ENCODE measurements around the gene TMEM52B.
"Not testable (repeated sequence)": the region's sequence is repeated elsewhere in the genome, so short reads cannot be mapped to it uniquely, and the experiment has no call there.

Gene TMEM52B

GRCh38 chr12:10211940-10212738 lies 33.3 kb downstream of the TMEM52B start:
- peak; percentile 75 for DNase-seq (ENCODE audit: low read depth, low spot score)

DNA sequence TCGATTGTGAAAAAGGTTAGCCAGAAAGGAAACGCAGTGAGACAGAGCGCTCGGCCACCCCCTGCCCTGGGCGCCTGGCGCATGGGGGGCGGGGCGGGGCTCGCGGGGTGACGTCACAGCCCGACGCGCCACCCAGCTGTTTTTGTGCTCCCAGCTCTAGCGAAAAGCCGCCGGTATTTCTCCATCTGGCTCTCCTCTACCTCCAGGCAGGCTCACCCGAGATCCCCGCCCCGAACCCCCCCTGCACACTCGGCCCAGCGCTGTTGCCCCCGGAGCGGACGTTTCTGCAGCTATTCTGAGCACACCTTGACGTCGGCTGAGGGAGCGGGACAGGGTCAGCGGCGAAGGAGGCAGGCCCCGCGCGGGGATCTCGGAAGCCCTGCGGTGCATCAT lies 33.9 kb downstream of the TMEM52B start, which contains the start of gene GABARAPL1:
Gene GABARAPL1, plus strand, starts transcription at position 139 of the 393 bp plus-strand sequence. Its CDS starts 253 bp downstream, at position 392.
- peak; percentile 51 for DNase-seq (ENCODE audit: low read depth, low spot score)

GRCh38 chr12:10213168-10214135 lies 34.6 kb downstream of the TMEM52B start:
- DNase-seq (ENCODE audit: low read depth, low spot score), result peak; percentile 63

DNA sequence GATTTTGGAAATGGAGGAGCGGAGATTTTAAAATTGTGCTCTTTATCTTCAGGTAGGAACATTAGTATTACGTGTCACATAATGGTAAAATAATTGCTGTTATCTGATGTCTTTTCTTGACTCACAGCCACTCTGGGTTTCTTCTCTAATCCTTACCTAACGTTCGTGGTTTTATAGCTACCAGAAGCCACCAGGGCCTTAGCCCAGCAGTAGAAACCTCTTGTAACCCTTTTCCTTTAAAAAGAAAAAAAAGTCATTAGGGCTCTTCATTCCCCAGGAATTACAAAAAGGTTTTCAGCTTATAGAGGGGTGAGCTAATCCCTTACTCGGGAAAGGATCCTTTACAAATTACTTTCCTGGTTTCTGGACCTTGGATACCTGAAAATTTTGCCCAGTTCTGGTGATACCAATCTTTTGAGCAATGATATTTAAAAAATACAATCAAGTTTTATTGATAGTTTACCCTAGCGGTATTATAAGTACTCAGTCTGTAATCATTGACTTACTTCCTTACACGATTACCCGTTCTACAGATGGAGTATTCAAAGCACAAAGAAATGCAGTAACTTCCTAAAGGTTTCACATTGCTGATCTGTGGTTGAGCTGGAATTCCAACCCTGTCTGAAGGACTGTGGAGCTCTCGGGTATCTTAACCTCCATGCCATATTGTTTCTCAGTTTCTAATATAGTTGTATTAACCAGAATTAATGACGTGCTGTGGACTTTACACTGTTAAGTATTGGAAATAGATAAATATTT lies 35.5 kb downstream of the TMEM52B start:
- DNase-seq (ENCODE audit: low read depth, low spot score), result no peak

- DNase-seq (ENCODE audit: low read depth, low spot score), result no peak
Measured at GRCh38 chr12:10214895-10215267, 36.0 kb downstream of the TMEM52B start.

DNA sequence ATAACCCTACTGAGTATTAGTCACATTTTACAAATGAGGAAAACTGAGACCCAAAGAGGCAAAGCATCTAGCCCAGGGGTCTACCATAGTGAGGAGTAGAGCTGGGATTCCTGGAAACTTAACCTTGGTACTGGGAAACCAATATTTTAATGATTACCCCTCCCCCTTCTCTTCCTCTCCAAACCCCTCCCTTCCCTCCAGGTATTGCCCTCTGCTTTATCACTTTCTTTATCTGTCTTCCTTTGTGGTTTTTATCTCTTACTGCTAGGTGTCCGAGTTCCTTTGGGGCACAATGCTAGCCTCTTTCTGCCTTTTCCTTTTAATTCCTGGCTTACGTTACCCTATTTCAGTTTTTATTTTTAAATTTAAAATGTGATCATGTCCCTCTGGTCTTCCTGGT lies 36.6 kb downstream of the TMEM52B start:
- no peak for DNase-seq (ENCODE audit: low read depth, low spot score)

DNA sequence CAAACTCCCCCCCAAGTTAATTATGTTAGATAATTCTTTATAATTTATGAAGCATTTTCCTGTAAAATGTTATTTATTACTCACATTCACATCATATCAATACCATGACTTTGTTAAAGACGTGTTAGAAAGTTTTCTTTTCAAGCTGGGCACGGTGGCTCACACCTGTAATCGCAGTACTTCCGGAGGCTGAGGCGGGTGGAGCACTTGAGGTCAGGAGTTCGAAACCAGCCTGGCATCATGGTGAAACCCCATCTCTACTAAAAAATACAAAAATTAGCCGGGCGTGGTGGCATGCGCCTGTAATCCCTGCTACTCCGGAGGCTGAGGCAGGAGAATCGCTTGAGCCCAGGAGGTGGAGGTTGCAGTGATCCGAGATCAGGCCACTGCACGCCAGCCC lies 37.1 kb downstream of the TMEM52B start:
- DNase-seq (ENCODE audit: low read depth, low spot score), result not testable (repeated sequence)

GRCh38 chr12:10218021-10218420 lies 39.2 kb downstream of the TMEM52B start:
- no peak for DNase-seq (ENCODE audit: low read depth, low spot score)

DNA sequence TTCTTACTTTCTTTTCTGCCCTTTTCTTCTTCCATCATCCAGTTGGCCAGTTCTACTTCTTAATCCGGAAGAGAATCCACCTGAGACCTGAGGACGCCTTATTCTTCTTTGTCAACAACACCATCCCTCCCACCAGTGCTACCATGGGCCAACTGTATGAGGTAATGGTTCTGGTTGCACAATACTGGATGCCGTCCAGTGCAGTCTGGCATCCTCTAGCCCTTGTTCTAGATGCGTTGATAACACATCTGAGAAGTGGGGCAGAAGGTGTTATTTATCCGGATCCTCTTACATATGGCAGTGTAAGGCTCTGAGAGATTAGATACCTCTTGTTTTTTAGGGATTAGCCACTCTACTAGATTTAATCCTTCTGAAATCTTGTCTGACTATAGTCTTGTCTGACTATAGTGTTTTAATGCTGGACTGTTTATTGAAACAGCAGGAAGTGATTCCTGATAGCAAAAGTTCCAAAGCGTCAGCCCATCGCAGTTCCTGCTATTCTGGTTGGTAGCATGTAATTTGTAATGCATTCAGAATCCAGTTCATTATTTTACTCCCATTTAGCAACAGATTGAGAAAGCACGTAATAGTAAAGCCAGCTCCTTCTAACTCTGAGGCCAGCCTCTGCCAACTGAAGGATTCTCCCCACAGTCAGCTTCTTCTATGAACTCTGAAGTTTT lies 41.7 kb downstream of the TMEM52B start:
- DNase-seq (ENCODE audit: low read depth, low spot score), result no peak

DNA sequence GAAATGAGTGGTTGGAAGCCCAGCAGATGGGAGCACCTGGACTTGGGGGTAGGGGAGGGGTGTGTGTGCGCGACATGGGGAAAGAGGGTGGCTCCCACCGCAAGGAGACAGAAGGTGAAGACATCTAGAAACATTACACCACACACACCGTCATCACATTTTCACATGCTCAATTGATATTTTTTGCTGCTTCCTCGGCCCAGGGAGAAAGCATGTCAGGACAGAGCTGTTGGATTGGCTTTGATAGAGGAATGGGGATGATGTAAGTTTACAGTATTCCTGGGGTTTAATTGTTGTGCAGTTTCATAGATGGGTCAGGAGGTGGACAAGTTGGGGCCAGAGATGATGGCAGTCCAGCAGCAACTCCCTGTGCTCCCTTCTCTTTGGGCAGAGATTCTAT lies 43.0 kb downstream of the TMEM52B start:
- no peak for DNase-seq (ENCODE audit: low read depth, low spot score)

DNA sequence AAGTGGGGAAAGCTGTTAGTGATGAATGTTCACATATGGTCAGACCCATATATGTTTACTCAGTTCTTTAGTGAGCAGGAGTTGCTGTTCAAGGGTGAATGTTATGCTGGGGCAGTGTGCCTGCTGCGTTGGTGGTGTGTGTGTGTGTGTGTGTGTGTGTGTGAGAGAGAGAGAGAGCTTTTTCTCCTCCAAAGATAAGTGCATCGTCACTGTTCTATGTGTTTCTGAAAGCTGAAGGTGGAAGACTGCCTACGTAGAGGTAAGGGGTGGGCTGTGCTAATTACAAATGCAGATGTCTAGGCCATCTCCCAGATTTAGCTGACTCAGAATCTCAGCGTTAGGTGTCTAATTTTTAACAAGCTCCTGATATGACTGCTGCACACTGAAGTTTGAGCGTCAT lies 44.4 kb downstream of the TMEM52B start:
- DNase-seq (ENCODE audit: low read depth, low spot score), result no peak

GRCh38 chr12:10225426-10225825 lies 46.6 kb downstream of the TMEM52B start:
- DNase-seq (ENCODE audit: low read depth, low spot score), result not testable (repeated sequence)

DNA sequence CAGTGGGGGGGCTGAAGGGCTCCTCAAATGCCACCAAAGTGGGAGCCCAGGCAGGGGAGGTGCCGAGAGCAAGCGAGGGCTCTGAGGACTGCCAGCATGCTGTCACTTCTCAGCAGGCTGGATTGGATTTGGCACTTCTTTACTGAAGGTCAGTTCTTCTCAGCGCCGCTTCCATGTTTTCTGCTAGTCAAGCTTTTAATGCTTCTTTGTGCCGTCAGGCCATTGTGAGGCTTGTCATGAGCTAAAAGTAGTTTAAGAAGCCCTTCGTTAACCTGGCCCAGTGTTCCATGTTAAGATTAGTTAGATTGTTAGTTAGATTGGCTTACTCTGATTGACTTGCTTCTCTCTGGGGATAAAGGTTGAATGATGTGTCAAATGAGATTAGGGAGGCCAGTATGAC lies 47.3 kb downstream of the TMEM52B start:
- DNase-seq (ENCODE audit: low read depth, low spot score), result no peak

GRCh38 chr12:10226731-10227130 lies 47.9 kb downstream of the TMEM52B start:
- no peak for DNase-seq (ENCODE audit: low read depth, low spot score)

DNA sequence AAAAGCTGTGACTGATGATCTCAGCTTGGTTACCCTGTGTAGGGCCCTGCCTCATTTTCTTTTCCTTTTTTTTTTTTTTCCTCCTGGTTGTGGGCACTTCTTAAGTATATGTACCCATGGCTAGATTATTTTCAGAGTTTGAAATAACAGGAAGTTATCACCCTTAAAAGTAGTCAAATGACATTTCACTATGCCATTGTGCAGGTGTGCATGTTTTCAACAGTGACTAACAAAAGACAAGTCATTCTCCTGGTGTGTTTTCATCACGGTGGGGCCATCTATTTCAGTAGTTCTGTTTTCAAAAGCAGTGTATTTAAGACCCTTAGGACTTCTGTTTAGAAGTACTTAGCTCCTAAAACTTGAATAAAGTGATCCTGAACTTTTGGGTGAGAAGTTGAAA lies 48.8 kb downstream of the TMEM52B start:
- DNase-seq (ENCODE audit: low read depth, low spot score), result no peak

GRCh38 chr12:10234562-10234961 lies 55.7 kb downstream of the TMEM52B start:
- DNase-seq (ENCODE audit: low read depth, low spot score), result no peak

- peak; percentile 14 for DNase-seq (ENCODE audit: low read depth, low spot score)
Measured at GRCh38 chr12:10235761-10236631, 57.2 kb downstream of the TMEM52B start.

- no peak for DNase-seq (ENCODE audit: low read depth, low spot score)
Measured at GRCh38 chr12:10236720-10237119, 57.9 kb downstream of the TMEM52B start.

GRCh38 chr12:10238526-10238925 lies 59.7 kb downstream of the TMEM52B start:
- DNase-seq (ENCODE audit: low read depth, low spot score), result no peak

GRCh38 chr12:10241290-10241689 lies 62.5 kb downstream of the TMEM52B start:
- DNase-seq (ENCODE audit: low read depth, low spot score), result no peak

Measured in activated CD4-positive, CD25-positive, alpha-beta regulatory T cell treated with anti-CD3 and anti-CD28 coated beads, Interleukin-2, amount 50 U/mL, for 16 hours (primary cell).